ENCODE measurements around the gene STRN3. TPM values are rescaled to one million over a fixed set of nuclear protein-coding genes. Genes with fewer than 3 reads are reported as not detected.
A peak's percentile ranks its signal among the peaks of the same experiment; 100 is the strongest.

STRN3 gene
- total RNA-seq, 1 donor from 2014 or later, result 58.1 TPM

DNA sequence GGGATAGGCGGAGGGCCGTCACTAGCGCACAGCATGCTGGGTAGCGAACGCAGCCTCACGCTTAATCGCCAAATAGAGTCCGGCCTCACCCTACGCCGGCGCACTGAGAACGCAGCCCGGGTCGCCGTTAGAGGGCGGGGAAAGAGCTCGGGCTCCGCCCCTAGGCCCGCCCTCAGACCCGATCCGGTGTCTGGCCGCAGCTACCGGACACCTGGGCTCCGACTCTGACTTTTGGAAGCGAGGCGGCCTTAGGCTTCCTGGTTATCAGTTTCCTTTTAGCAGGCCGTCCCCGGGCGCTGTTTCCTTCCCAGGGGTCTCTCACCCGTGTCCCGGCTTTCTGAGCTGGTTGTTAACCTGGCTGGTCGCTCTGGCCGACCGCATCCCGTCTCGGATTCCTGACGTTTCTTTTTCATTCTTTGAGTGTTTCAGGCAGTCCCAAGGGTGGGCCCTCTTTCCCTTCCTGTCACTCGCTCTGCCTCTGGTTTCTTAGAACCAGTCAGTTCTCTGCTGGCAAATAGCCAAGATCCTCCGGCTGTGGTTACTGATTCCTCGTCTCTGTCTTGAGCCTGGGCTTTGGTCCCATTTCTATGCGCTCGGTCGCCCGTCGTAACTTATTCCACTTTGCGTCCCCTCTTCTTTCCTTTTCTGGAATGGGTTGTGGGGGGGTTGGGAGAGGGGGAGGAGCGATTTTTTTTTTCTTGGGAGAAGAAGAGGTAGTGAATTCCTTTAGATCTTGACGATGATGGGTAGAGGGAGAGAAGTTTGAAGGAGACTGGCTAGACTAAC lies 464 bp upstream of the STRN3 start:
- H3K27me3 Mint-ChIP-seq (ENCODE audit: unreplicated experiment), result peaks cover 6% of the 10 kb centered on the region
- H3K9me3 Mint-ChIP-seq (ENCODE audit: unreplicated experiment), result peaks cover 12% of the 10 kb centered on the region
- H3K4me1 Mint-ChIP-seq (ENCODE audit: low read depth, unreplicated experiment), result peaks cover 14% of the 10 kb centered on the region
- DNase-seq, result peak; percentile 95
- H3K4me3 Mint-ChIP-seq (ENCODE audit: unreplicated experiment), result peak overlapping the region; percentile 96
- TF ChIP-seq, protein P1, sequence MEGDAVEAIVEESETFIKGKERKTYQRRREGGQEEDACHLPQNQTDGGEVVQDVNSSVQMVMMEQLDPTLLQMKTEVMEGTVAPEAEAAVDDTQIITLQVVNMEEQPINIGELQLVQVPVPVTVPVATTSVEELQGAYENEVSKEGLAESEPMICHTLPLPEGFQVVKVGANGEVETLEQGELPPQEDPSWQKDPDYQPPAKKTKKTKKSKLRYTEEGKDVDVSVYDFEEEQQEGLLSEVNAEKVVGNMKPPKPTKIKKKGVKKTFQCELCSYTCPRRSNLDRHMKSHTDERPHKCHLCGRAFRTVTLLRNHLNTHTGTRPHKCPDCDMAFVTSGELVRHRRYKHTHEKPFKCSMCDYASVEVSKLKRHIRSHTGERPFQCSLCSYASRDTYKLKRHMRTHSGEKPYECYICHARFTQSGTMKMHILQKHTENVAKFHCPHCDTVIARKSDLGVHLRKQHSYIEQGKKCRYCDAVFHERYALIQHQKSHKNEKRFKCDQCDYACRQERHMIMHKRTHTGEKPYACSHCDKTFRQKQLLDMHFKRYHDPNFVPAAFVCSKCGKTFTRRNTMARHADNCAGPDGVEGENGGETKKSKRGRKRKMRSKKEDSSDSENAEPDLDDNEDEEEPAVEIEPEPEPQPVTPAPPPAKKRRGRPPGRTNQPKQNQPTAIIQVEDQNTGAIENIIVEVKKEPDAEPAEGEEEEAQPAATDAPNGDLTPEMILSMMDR (IDR thresholded peaks at IDR 0.05; ENCODE audit: partially characterized antibody, unreplicated experiment), result no peak
- peak overlapping the region; percentile 74 for H3K27ac Mint-ChIP-seq (ENCODE audit: unreplicated experiment)
- no peaks in the 10 kb centered on the region for H3K36me3 Mint-ChIP-seq (ENCODE audit: unreplicated experiment)

- Mint-ChIP-seq H3K4me1 (ENCODE audit: low read depth, unreplicated experiment) (peaks cover 14% of the 10 kb centered on the region), H3K36me3 (ENCODE audit: unreplicated experiment) (no peaks in the 10 kb centered on the region), H3K27ac (ENCODE audit: unreplicated experiment) (peak within 1 kb of the TSS; percentile 84), H3K4me3 (ENCODE audit: unreplicated experiment) (peak within 1 kb of the TSS; percentile 96), H3K27me3 (ENCODE audit: unreplicated experiment) (peaks cover 6% of the 10 kb centered on the region), H3K9me3 (ENCODE audit: unreplicated experiment) (peaks cover 12% of the 10 kb centered on the region)
- DNase-seq, result peak; percentile 72
- TF ChIP-seq, protein P1 (IDR thresholded peaks at IDR 0.05; ENCODE audit: partially characterized antibody, unreplicated experiment), result no peak
Observed at GRCh38 chr14:31025367-31026076, 657 bp downstream of the STRN3 start, which contains the start of gene AP4S1. TSS of gene AP4S1 (plus strand) at chr14:31025649. CDS start at chr14:31066197, 40,548 bp downstream.

- TF ChIP-seq, protein P1 (IDR thresholded peaks at IDR 0.05; ENCODE audit: partially characterized antibody, unreplicated experiment), result no peak
- H3K9me3 Mint-ChIP-seq (ENCODE audit: unreplicated experiment), result peaks cover 12% of the 10 kb centered on the region
- H3K27ac Mint-ChIP-seq (ENCODE audit: unreplicated experiment), result peak overlapping the region; percentile 84
- no peak for DNase-seq
- H3K4me1 Mint-ChIP-seq (ENCODE audit: low read depth, unreplicated experiment), result peaks cover 14% of the 10 kb centered on the region
- no peaks in the 10 kb centered on the region for H3K36me3 Mint-ChIP-seq (ENCODE audit: unreplicated experiment)
- H3K4me3 Mint-ChIP-seq (ENCODE audit: unreplicated experiment), result peak overlapping the region; percentile 94
- peaks cover 6% of the 10 kb centered on the region for H3K27me3 Mint-ChIP-seq (ENCODE audit: unreplicated experiment)
Observed at GRCh38 chr14:31024577-31025366, 1.4 kb downstream of the STRN3 start.

DNA sequence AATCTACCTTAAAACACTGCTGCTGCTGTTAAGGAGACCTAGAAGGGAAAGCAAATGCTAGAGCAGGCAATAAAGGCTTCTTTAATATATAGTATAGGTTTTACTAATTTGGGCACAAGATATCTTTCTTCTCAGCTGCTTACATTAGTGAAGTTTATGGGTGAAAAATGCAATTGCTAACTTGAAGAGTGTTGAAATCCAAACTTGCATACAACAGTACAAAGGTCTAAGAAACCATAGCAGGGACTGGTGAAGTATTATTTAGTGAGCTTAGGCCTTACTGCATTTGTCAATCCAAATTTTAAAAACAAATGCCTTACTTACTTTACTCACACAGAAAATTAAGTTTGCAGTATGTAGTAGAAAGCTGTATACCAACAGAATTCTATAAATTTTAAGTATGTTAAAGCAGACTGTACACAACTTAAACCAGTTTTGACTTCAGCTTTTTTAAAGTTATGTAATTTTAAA lies 2.1 kb downstream of the STRN3 start:
- Mint-ChIP-seq H3K36me3 (ENCODE audit: unreplicated experiment) (no peaks in the 10 kb centered on the region), H3K27me3 (ENCODE audit: unreplicated experiment) (peaks cover 6% of the 10 kb centered on the region), H3K4me3 (ENCODE audit: unreplicated experiment) (peak overlapping the region; percentile 83), H3K4me1 (ENCODE audit: low read depth, unreplicated experiment) (peaks cover 14% of the 10 kb centered on the region), H3K9me3 (ENCODE audit: unreplicated experiment) (peaks cover 12% of the 10 kb centered on the region), H3K27ac (ENCODE audit: unreplicated experiment) (no peak overlapping the region)
- TF ChIP-seq, protein P1 (IDR thresholded peaks at IDR 0.05; ENCODE audit: partially characterized antibody, unreplicated experiment), result no peak
- DNase-seq, result no peak
